MM.1S (cell line): ENCODE measurements around the gene CD81.

ENCODE experiments used
- CTCF ChIP-seq: fragments of 300-600 bp; sonication (generic); IDR thresholded peaks from 2 replicates; pipeline ENCODE4 v1.5.1; 2016; ENCODE audit warnings: antibody characterized with exemption, low read length, mixed read lengths
- EZH2 ChIP-seq: fragments of 300-600 bp; sonication (generic); optimal IDR thresholded peaks from 2 replicates; pipeline ENCODE3; 2017; ENCODE audit warnings: low read depth, mild to moderate bottlenecking, antibody characterized with exemption, low read length, mixed read lengths

GRCh38 chr11:2366733-2367132 lies 10.4 kb upstream of the CD81 start:
- no peak for TF ChIP-seq EZH2
- TF ChIP-seq CTCF: no peak
